ENCODE results near the gene CACNA1C.

The CACNA1C gene

DNA sequence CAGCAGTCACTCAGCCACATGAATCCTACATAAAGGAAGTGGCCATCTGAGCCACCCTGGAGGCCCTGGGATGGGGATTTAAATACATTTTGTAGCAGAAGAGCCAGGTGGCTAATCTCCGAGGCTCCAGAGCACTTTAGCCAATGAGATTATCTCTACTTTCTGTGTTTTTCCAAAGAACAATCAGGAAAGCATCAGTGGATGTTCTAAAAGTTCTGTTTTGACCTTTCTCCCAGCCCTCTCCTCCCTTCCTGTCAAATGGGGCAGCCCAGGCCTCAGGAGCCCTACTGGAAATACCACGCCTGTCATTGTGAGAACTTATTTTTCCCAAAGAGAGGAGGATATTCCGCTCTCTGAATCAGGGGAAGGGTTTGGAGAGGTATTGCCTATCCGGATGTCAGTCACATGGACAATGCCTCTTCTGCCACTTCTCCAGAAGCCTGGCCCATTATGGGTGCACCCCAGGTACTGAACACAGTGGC is 405.2 kb downstream of the CACNA1C start:
- no peak for DNase-seq (ENCODE audit: low read depth)

DNA sequence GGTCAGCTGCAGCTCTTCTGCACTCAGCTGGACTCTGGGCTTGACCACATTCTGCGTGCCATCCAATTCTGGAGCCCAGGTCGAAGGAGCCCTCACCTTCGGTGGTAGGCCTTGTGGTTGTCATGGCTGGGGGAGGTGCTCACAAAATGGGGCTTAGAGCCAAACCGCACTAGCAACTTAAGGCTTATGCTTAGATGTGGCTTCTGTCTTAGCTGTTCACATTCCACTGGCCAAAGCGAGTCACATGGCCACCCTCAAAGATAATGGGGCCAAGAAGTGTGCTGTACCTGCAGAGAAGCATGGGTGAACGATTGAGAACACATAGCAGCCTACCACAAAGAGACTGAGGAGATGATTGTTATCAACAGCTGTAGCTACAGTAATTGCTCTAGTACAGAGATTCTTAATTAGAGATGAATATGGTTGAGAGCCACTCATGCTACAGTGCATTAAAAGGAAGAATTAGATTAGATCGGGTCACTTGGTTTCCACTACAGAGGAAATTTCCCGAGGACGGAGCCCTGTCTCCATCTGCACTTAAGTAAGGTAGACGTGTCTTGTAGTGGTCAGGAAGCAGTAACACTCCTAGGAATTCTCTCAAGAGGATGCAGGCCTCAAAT is 407.4 kb downstream of the CACNA1C start:
- no peak for DNase-seq (ENCODE audit: low read depth)

DNA sequence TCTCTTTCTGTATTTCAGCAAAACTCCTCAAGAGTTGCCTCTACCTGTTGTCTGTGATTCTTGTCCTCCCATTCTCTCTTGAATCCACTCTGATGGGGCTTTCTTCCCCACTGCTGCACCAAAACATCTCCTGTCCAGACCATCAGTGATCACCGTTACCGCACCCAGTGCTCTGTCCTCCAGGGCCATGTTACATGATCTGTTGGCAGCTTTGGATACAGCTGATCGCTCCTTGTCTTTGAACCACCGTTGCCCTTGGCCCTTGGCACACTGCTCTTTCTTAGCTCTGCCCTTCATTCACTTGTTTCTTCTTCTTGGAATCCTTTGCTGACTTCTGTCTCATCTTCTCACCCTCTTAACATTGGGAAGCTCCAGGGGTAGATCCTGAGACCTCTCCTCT is 408.3 kb downstream of the CACNA1C start:
- no peak for DNase-seq (ENCODE audit: low read depth)

DNA sequence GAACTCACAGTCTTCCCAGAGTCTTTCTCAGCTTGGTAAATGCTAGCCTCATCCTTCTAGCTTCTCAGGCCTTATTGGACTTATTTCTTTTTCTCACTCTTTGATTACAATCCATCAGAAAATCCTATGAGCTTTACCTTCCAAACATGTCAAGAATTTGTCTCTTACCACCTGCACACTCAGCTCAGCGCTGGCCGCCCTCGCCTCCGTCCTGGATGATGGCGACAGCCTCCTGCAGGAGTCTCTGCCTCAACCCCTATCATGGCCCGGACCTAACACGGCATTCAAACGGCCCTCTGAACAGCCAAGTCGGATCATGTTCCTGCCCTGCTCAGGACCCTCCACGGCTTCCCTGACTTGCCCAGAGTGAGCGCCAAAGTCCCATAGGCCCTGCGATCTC is 408.9 kb downstream of the CACNA1C start:
- DNase-seq (ENCODE audit: low read depth) = no peak

DNA sequence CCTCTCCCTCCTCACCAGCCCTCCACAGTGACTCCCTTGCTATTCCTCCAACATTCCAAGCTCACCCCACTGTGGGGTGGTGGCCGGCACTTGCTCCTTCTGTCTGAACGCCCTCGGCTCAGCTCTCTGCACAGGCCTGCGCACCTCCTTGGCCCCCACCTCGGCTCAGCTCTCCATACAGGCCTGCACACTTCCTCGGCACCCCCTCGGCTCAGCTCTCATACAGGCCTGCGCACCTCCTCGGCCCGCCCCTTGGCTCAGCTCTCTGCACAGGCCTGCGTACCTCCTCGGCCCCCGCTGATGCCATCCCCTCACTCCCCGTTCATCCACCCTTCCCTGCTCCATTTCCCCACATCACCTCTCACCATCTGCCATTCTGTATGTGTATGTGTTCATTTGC is 409.3 kb downstream of the CACNA1C start:
- DNase-seq (ENCODE audit: low read depth) = no peak

DNA sequence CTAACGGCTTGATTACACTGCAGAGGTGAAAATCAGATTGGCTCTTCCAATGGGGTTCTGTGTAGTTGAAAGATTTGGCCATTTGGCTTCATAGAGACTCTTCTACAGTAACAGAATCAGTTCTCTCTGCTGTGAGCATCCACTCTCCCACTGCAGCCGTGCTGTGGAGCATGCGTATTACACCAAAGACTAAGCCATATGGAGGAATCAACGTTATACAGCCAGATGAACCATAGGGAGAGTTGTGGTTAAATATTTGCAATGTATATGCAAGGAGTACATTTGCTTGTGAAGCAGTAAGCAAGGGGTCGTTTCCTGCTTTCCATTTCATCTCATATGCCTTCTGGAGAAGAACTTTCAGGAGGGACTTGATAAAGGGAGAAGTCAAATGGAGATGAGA is 410.9 kb downstream of the CACNA1C start:
- DNase-seq (ENCODE audit: low read depth) = no peak

DNA sequence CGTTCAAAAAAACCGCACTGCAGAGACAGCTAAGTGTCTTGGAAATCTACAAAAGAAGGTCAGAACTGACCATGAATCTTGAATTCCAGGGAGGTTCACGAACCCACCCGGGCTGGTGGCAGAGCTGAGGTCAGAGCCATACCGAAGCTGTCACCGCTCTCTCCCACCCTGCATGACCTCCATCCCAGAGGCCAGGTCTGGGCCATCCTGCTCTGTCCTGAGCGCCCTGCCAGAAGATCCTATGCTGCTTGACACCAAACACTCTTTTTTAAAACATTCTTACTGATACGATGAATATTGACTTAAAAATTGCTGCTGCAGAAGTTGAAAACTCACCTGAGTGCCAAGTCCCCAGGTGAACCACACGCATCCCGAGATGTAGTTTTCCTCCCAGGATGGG is 412.9 kb downstream of the CACNA1C start:
- DNase-seq (ENCODE audit: low read depth) = no peak

DNA sequence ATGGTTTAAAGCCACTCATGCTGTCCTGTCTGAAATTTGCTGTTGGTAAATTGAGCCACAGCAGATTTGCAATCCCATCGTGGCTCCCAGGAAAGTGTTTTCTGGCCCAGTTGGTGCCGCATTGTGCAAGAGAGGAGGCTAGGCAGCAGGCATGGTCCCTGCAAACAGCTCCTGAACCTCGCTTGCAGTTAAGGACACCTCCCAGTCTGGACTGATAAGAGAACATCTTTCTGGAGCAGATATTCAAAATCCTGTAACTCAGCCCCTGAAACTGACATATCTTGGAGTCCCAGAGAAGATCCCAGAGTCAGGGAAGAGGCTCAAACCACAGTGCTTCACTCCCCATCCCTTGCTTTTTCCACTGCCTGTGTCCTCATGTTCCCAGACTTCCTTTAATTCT is 413.4 kb downstream of the CACNA1C start:
- DNase-seq (ENCODE audit: low read depth) = no peak

DNA sequence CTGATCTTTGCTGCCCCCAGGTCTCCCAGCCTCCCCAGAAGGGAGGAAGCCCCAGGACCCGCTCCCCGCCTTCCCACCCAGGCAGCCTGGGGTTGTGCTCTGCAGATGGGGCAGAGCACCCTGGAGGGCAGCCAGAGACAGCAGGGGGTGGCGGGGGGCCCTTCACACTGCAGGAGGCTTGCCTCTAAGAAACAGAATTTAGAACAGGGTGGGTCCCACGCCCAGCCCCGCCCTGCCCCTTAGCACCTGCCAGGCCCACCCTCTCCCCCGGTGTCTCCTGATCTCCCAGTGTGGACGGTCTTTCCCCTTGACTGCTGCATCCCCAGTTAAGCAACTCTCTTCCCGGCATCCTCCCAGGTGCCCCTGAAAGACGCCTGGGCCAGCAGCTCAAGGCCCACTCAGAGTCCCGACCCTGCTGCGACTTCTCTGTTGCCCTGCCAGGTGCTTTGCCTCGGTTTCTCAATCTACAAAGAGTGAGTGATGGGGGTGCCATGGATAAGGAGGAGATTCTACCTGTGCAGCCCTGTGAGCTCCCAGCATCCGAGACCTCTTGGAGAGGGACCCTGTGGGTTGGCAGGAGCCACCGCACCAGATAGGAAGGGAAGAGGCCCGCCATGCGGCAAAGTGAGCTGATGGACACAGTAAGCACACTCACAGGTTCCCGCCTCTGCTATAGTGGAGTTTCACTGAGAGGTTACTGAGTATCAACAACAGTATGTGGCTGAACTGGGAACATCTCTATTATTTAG is 414.8 kb downstream of the CACNA1C start:
- no peak for DNase-seq (ENCODE audit: low read depth)

DNA sequence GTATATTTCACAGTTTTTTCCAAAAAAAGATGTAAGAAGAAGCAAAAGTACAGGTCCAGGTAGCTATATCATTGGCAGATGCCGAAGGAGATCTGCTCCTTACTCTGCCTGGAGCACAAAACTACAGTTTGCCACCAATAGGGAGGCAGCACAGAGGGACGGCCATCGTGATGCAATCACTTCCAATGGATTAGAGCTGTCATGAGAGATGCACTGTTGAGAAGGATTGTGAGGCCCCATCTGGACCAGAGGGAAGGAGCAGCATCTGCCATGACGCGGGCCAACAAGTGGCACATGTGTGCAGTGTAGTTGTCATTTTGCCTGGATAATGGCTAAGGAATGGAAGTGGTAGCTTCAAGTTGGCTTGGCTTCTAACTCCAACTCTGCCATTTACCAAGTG is 423.2 kb downstream of the CACNA1C start:
- no peak for DNase-seq (ENCODE audit: low read depth)

DNA sequence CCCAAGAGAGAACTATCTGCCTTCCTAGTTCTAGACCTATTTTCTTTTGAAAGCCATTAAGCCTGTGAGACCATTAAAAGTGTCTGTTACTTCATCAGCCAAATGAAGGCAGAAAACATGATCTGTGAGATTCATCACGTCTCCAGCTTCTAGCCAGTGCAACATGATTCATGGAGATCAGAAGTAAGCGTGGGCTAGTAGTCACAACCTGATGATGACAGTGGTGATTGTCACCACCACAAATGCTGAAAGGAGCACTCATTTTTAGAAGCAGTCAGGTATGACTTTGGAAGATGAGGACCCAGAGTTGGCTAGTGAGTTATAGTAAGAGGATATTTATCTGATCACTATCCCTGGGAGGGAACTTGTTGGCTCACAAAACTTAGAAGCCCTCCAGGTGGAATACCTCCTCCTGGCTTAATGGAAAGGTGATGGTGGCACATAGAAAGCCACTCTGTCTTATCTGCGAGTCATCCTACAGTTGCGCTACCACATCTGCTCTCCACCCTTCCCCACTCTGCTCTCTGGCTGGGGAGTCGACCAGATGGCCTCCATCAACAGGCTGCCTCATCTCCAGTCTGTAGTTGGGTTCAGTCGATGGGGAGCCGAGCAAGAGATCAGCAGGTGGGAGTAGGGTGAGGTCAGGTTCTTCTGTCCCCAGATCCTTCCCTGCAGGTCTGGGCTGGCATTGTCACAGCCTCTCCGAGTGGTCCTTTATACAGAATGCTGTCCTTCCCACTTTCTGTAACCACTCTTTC is 424.4 kb downstream of the CACNA1C start:
- DNase-seq (ENCODE audit: low read depth) = no peak

DNA sequence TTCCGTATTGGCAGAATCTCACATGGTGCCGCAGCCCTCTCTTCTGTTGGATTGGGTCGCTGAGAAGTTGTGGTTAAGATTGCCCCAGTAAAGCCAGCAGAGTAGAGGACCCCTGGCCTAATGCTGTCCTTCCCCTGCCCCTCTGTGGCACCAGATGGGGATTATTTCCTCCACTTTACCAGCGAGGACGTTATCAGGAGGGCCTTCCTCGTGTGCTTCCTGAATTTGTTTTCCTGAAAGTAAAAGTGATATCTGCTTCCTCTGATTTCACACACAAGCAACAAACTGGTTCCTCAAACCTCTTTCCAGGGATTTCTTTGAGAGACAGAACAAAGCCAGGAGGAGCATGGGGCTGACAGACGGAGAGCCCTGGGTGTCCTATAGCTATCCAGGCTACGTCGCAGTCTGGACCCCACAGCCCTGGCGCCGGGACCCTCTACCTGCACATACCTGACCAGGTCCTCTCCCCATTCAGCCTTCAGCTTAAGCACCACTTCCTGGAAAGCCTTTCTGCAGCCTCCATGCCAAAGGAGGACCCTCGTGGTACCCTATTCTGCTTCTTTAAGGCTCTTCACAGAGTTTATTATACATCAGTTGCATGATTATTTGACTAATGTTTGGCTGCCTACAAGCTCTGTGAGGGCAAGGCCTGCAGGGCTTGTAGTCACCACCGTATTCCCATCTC is 427.2 kb downstream of the CACNA1C start:
- no peak for DNase-seq (ENCODE audit: low read depth)

DNA sequence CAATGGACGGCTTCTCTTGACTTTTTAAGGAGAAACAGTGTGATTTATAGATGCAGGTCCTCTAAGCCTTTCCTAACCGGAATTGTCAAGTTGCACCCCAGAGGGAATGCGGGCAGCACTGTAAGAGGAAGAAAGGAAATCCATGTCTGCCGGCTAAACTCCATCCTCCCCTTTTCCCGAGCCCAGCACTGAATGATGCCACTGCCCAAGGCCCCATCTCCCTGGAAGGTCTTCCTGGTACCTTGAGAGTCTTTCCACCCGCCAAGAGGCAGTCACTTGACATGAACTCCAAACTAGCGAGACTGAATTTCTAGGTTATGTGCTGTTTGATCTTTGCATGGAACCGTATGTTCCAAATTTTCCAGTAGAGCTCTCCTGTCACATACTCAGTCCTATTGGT is 428.6 kb downstream of the CACNA1C start:
- DNase-seq (ENCODE audit: low read depth) = no peak

DNA sequence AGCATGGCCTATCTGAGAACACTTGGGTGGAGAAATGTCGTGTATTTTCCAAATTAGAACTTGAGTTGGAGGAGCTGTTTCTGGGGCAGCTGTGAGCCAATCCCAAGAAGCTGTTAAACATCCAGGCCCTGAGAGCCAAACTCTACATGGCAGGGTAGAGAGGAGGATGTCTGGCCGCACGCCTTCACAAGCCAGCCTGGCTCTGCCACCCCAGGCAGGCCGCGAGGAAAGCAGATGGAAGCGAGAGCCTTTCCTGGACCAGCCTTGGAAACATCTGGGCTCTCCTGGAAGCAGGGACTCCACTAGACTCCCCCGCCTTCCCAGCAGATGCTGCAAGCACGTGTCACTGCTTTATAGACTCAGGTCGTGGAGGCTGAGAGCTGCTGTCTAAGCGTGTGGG is 429.2 kb downstream of the CACNA1C start:
- no peak for DNase-seq (ENCODE audit: low read depth)

DNA sequence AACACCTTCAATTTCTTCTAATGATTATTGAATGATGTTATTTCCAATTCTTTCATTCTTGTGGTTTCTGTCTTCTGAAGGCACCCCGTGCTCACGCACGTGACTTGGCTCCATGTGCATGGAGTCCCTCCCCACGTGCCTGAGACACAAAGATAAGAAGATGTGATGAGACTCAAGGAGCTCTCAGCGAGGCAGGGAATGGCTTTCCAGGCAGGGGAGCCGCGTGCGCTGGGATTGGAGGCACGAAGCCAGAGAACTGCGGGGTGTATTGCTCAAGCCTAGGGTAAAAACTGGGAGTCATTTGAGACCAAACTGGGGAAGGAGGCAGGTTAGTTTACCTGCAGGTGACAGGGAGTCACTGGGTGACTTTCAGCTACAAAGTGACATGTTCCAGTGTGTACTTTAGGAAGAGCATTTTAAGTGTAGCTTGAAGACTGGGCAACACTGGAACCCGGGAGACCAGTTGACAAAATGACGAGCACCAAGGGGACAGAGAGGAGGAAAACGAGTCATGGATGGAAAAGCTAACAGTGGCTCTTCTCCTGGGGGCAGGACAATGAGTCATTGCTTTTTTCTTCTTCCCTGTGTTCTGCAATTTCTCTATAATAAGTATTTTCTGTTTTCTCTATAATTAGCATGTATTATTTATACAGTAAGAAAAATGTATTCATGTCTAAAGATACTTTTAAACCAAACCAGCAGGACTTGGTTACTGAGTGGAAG is 430.3 kb downstream of the CACNA1C start:
- DNase-seq (ENCODE audit: low read depth) = no peak

DNA sequence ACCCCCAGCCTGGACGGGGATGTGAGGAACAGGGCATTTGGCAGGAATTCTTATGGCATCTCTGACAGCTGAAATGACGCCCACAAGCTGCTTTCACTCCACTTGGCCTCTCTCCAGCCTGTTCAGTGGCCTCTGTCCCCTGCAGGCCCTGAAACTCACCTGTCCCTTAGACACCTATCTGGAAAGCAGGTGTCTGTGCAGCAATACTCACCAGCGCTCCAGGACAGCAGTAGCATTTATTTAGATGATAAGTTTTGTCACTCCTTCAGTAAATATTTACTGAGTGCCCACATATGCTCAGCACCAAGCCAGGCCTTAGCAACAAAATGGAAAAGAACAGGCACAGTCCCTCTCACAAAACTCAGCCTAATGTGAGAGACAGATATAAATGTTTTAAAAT is 430.9 kb downstream of the CACNA1C start:
- DNase-seq (ENCODE audit: low read depth) = no peak

DNA sequence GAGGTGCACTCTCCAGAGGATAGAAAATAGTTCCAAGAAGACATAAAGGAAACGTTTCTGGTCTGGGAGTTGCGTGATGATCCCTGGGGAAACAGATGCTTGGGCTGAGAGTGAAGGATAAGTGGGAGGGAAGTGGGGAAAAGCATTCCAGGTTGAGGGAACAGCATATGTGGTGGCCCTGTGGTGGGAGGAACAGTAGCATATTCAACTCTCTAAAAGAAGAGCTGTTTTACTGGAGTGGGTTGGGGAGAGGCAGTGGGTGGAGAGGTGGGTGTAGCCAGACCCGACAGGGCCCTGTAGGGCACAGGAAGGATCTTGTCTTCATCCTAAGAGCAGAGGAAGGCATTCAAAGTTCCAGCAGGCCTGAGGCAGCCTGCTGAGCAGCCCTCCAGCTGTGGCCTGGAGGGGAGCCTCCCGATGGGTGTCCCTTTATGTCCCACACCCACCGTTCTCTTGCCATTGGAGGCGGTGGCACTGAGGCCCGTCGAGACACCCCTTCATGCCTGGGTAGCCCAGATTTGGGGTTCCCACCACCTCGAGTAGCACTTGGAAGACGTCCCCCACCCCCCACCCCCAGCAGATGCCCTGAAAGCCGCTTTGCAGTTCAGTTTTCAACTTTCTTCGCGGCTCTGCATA is 431.5 kb downstream of the CACNA1C start:
- no peak for DNase-seq (ENCODE audit: low read depth)

DNA sequence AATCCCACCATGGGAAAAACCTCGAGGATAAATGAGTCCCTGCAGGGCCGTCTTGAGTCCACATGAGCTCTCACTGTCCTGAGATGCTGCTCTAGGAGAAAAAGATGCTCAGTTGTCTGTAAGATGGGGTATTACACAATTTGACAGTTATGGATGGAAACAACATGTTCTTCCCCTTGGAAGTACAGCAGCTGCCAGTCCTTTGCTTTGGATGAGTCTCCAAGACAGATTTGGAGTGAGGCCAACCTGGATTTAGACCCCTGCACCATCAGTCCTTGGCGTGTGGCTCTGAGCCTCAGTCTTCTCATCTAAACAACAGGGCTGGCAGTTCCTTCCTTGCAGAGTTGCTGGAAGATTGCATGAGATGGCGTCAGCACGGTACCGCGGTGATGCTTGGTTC is 432.9 kb downstream of the CACNA1C start:
- no peak for DNase-seq (ENCODE audit: low read depth)

DNA sequence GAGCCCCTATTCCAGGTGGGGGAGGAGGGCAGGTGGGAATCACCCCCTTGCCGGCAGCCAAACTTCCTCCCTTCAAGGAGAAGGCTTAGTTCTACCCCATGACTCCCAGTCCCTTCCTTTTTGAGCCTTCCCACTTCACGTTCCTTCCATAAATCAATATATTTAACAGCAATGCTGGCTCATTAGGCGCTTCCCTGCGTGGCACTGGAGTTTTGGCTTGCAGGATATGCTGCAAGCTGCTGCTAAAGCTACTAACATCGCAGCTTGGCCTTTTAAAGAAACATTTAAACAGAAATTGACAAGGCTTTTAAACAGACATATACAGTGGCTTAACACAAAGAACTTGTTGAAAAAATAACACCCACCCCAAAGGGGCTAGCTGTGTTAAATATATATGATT is 434.0 kb downstream of the CACNA1C start:
- DNase-seq (ENCODE audit: low read depth) = no peak

DNA sequence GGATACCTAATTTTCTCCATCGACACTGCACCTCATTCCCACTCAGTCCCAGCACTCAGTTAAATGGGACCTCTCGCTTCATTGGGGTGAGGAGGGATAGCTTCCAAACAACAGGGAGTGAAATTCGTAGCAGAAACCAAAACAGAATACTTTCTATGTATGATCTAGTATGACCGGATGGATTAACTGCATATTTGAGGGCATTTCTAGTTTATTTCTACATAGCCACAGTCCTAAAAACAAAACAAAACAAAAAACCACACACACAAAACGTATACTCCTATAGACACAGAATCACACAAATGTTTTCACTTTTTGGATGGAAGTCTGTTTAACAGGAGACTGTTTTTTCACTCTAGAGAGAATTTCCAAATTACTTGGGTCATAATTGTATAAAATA is 434.5 kb downstream of the CACNA1C start:
- DNase-seq (ENCODE audit: low read depth) = no peak

DNA sequence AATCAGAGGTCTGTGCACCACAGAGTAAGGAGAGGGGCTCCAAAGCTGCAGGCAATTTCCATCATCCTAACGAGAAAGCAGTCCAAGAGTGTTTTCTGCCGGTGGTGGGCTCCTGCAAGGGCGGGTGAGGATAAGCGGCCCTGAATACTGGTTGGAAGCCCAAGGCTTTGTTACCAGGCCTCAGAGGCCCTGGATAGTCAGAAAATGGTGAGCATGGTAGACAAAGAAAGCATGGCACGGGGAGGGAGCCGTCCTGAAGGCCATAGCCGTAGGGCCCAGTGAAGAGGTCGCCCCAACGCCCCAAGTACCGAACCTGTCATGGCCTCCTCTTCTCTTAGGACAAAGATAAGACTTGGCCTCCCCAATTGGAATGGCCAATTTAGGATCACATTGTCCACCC is 435.3 kb downstream of the CACNA1C start:
- DNase-seq (ENCODE audit: low read depth) = no peak
